Measurements from ENCODE around the gene PTPRD. TPM values are rescaled to one million over a fixed set of nuclear protein-coding genes. Genes with fewer than 3 reads are reported as not detected.

PTPRD gene
- total RNA-seq, 1 experiment from 2014 or later = 69.6 TPM

- Mint-ChIP-seq H3K4me1 (no peaks in the 10 kb centered on the region), H3K4me3 (no peak overlapping the region), H3K27ac (no peak overlapping the region), H3K27me3 (ENCODE audit: low read depth) (peaks cover 2% of the 10 kb centered on the region), H3K36me3 (no peaks in the 10 kb centered on the region), H3K9me3 (no peaks in the 10 kb centered on the region)
- ChIA-PET POLR2A (no interaction called here), CTCF (interaction anchor here (1.5 kb wide), 1 partner anchor 8 kb away, joined by 3 read pairs; no protein-coding TSS in a partner anchor)
- TF ChIP-seq ZSCAN18 (CRISPR knock-in tag; IDR thresholded peaks at IDR 0.05) (no peak), CREM (CRISPR knock-in tag; IDR thresholded peaks at IDR 0.05) (no peak), PRRX2 (CRISPR knock-in tag; IDR thresholded peaks at IDR 0.05) (no peak), ZNF317 (CRISPR knock-in tag; IDR thresholded peaks at IDR 0.05; ENCODE audit: borderline replicate concordance, low read depth) (no peak), NR3C1 (CRISPR knock-in tag; conservative IDR thresholded peaks at IDR 0.05; ENCODE audit: low read depth) (no peak), ZMAT4 (CRISPR knock-in tag; IDR thresholded peaks at IDR 0.05) (no peak), ZNF263 (CRISPR knock-in tag; IDR thresholded peaks at IDR 0.05; ENCODE audit: low read depth) (no peak), RELA (CRISPR knock-in tag; IDR thresholded peaks at IDR 0.05; ENCODE audit: borderline replicate concordance) (no peak), ZNF232 (CRISPR knock-in tag; IDR thresholded peaks at IDR 0.05) (no peak)
- ATAC-seq (no peak), DNase-seq (ENCODE audit: low spot score) (no peak)
Measured at GRCh38 chr9:10605388-10605787, 7.4 kb downstream of the PTPRD start.

- no peak overlapping the region for H3K4me3 Mint-ChIP-seq
- no peak overlapping the region for H3K27ac Mint-ChIP-seq
- no peaks in the 10 kb centered on the region for H3K36me3 Mint-ChIP-seq
- H3K9me3 Mint-ChIP-seq = no peaks in the 10 kb centered on the region
- POLR2A ChIA-PET = no interaction called here
- ATAC-seq = no peak
- no peaks in the 10 kb centered on the region for H3K4me1 Mint-ChIP-seq
- H3K27me3 Mint-ChIP-seq (ENCODE audit: low read depth) = no peaks in the 10 kb centered on the region
- no peak for DNase-seq (ENCODE audit: low spot score)
- CTCF ChIA-PET = interaction anchor here (1.5 kb wide), 1 partner anchor 9 kb away, joined by 3 read pairs; no protein-coding TSS in a partner anchor
- TF ChIP-seq ATF2 (CRISPR knock-in tag; IDR thresholded peaks at IDR 0.05; ENCODE audit: borderline replicate concordance, low read depth) = no peak
- TF ChIP-seq ZNF121 (CRISPR knock-in tag; IDR thresholded peaks at IDR 0.05) = no peak
- TF ChIP-seq GRHL2 (CRISPR knock-in tag; IDR thresholded peaks at IDR 0.05; ENCODE audit: insufficient replicate concordance, severe bottlenecking) = no peak
- TF ChIP-seq PRRX2 (CRISPR knock-in tag; IDR thresholded peaks at IDR 0.05) = no peak
- TF ChIP-seq CREB1 (CRISPR knock-in tag; IDR thresholded peaks at IDR 0.05) = no peak
- TF ChIP-seq ZNF532 (CRISPR knock-in tag; IDR thresholded peaks at IDR 0.05; ENCODE audit: borderline replicate concordance) = no peak
- no peak for TF ChIP-seq STAT6 (CRISPR knock-in tag; conservative IDR thresholded peaks at IDR 0.05; ENCODE audit: low read depth)
- no peak for TF ChIP-seq CREM (CRISPR knock-in tag; IDR thresholded peaks at IDR 0.05)
- no peak for TF ChIP-seq TEAD1 (CRISPR knock-in tag; IDR thresholded peaks at IDR 0.05)
- no peak for TF ChIP-seq CDX4 (CRISPR knock-in tag; IDR thresholded peaks at IDR 0.05; ENCODE audit: borderline replicate concordance)
- TF ChIP-seq NR3C1 (CRISPR knock-in tag; conservative IDR thresholded peaks at IDR 0.05; ENCODE audit: low read depth) = no peak
- TF ChIP-seq ETV6 (CRISPR knock-in tag; IDR thresholded peaks at IDR 0.05) = no peak
- TF ChIP-seq ESRRA (CRISPR knock-in tag; IDR thresholded peaks at IDR 0.05; ENCODE audit: borderline replicate concordance) = no peak
- no peak for TF ChIP-seq JAZF1 (CRISPR knock-in tag; IDR thresholded peaks at IDR 0.05)
- TF ChIP-seq FOXP4 (CRISPR knock-in tag; IDR thresholded peaks at IDR 0.05) = no peak
Measured at GRCh38 chr9:10604927-10605326, 7.9 kb downstream of the PTPRD start.
